T-helper 9 cell (primary cell): Measurements from ENCODE around the gene CDS1.
"Not testable (repeated sequence)": the region's sequence is repeated elsewhere in the genome, so short reads cannot be mapped to it uniquely, and the experiment has no call there.

Source experiments
- DNase-seq: peaks from one replicate; pipeline ENCODE4 v3.0.0-alpha.2; 2020

Gene CDS1

GRCh38 chr4:84614891-84615290, 32.0 kb downstream of the CDS1 start:
- no peak for DNase-seq

- no peak for DNase-seq
Observed at GRCh38 chr4:84615355-84615754, 32.4 kb downstream of the CDS1 start.

GRCh38 chr4:84622959-84623358, 40.0 kb downstream of the CDS1 start:
- DNase-seq, result no peak

- DNase-seq, result no peak
Observed at GRCh38 chr4:84623661-84624060, 40.7 kb downstream of the CDS1 start.

GRCh38 chr4:84626673-84627072, 43.7 kb downstream of the CDS1 start:
- DNase-seq, result no peak

GRCh38 chr4:84631573-84631972, 48.6 kb downstream of the CDS1 start:
- no peak for DNase-seq

GRCh38 chr4:84632092-84632491, 49.2 kb downstream of the CDS1 start:
- DNase-seq, result no peak

- no peak for DNase-seq
Observed at GRCh38 chr4:84634961-84635360, 52.0 kb downstream of the CDS1 start.

- DNase-seq, result no peak
Observed at GRCh38 chr4:84638092-84638491, 55.2 kb downstream of the CDS1 start.

- no peak for DNase-seq
Observed at GRCh38 chr4:84639145-84639544, 56.2 kb downstream of the CDS1 start.

- no peak for DNase-seq
Observed at GRCh38 chr4:84644087-84644486, 61.2 kb downstream of the CDS1 start.

- no peak for DNase-seq
Observed at GRCh38 chr4:84647312-84647884, 64.5 kb downstream of the CDS1 start.

GRCh38 chr4:84648178-84648577, 65.3 kb downstream of the CDS1 start:
- no peak for DNase-seq

- no peak for DNase-seq
Observed at GRCh38 chr4:84648863-84649647, 66.1 kb downstream of the CDS1 start.

- DNase-seq, result no peak
Observed at GRCh38 chr4:84651499-84651898, 68.6 kb downstream of the CDS1 start.

GRCh38 chr4:84652478-84652877, 69.6 kb downstream of the CDS1 start:
- no peak for DNase-seq

- DNase-seq, result no peak
Observed at GRCh38 chr4:84660606-84661005, 77.7 kb downstream of the CDS1 start.

- no peak for DNase-seq
Observed at GRCh38 chr4:84661191-84661939, 78.4 kb downstream of the CDS1 start.

- not testable (repeated sequence) for DNase-seq
Observed at GRCh38 chr4:84664767-84665166, 81.8 kb downstream of the CDS1 start.

GRCh38 chr4:84666439-84666838, 83.5 kb downstream of the CDS1 start:
- no peak for DNase-seq

- no peak for DNase-seq
Observed at GRCh38 chr4:84669201-84669600, 86.3 kb downstream of the CDS1 start.

- no peak for DNase-seq
Observed at GRCh38 chr4:84672177-84672576, 89.2 kb downstream of the CDS1 start.

GRCh38 chr4:84673475-84674240, 90.7 kb downstream of the CDS1 start:
- no peak for DNase-seq
